Cerebellar nuclear complex (tissue), 1 donor: ENCODE measurements around the gene TSPAN5.

Source experiments
- DNase-seq, 2 experiments: peaks; one replicate each; lab custom pipeline; 2025; lab: John Stamatoyannopoulos, UW

The TSPAN5 gene

DNA sequence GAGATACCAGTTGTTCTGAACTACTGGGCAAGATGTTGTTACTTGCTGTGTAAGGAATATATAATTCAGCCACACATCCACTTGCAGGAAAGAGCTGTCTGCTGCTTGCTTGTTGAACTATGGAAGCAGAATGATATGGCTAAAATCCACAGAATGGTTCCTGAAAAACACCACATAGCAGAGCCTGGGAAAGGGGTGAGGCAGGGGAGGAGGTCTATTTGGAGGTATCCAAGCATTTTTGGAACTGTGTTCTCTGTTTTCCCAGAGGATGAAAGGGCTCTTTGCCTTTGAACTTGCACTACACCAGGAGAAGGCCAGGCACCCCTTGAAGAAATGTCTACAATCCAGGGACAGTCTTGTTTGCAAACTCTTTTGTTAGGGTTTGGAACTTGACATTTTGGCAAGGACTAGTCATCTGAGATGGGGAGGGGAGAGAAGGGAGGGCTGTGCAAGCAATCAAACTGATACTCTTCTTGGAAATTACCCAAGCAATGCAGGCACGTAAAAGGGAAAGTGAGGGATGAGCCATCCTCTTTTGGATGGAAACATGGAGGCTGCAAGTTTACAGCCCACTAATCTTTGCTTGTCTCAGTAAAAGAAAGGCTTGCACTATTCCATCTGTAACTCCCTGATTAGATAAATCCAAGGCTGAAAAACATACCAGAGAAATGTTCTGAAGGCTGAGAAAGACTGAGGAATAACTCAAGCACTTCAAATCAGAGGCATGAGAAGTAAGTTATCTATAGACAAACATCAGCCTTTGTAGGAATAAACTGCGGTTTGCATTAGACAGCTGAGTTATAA lies 141.0 kb downstream of the TSPAN5 start:
- DNase-seq: no peak

DNA sequence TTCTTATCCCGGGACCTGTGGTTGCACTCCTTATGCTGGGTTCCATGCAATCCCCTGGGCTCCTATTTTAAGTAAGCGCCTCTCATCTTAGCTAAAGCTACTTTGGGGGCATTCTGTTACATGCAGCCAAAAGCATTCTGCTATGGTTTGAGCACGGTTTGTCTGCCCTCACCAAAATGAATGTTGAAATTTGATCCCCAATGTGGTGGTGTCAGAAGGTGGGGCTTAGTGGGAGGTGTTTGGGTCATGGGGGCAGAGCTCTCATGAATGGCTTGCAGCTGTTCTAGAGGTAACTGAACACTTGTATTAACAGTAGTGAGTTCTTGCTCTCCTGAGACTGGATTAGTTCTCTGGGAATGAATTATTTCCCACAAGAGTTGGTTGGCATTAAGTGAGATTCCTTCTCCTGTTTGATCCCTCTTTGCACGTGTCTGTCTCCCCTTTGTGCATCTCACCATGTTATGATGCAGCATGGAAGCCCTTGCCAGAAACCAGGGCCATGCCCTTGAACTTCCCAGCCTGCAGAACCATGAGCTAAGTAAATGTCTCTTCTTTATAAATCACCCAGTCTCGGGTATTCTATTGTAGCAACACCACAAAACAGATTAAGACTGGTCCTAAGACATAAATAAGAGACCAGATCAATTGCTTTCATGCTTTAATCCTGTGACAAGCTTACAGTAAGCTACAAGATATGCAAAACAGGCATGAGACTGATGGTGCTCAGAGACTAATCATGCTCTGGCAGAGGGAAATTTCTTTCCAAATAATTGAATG lies 141.8 kb downstream of the TSPAN5 start:
- DNase-seq: no peak

DNA sequence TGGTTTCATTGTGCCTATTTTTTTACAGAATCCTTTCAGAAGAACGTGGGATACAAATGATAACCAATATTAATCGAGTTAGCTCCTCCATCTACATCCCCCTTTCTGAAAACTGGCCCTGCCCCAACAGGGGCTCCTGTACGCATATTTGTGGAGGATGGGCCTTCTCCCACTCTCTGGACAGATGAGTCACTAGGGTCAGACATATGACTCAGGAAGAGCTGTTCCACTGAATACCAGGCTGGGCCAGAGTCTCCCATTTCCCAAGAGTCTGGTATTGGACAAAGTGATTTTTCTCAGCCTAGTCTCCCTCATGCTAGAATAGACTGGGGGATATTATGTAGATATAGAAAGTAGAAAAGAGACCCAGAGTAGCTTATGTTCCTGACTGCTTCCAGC lies 142.4 kb downstream of the TSPAN5 start:
- DNase-seq: no peak

DNA sequence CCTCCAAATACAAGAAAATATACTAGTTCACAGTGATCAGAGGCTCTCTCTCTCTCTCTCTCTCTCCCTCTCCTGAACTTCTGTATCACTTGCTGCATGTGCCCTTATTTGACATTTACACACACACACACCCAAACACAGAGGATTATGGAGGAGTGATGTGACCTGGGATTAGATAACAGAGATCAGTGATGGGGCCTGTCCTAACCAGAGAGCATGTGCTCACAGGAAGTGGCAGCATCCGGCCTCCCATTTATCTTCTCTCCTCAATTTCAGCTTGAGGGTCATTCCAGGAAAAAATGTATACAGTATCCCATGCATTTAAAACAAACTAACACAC lies 143.0 kb downstream of the TSPAN5 start:
- DNase-seq: no peak

DNA sequence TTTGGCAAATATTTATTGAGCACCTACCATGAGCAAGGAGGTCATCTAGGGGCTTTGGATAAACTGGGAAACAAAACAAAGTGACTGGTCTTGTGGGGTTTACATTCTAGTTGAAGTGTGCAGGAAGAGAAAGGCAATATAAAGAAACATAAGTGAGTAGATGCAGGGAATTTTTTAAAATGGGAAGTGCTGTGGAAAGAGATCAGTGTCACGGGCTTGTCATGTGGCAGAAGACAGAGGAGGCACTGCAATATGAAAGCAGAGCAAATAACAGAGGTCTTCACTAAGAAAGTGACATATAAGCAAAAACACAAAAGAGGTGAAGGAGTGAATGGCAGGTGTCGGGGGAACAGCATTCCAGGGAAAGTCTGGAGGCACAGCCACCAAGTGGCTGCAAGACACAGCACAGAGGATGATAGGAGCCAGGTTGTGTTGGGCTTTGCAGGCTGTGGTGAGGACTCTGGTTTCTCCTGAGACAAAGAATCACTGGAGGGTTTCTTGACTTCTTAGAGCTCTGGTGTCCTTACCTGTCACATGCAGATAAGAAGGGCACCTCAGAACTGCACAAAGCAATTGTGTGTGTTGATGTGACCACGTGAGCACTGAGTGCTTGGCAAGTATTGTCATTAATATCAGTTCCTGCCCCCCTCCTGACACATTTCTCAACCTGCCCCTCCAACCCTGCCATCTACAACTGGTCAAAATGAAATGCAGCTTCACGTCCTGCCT lies 143.5 kb downstream of the TSPAN5 start:
- DNase-seq: no peak

DNA sequence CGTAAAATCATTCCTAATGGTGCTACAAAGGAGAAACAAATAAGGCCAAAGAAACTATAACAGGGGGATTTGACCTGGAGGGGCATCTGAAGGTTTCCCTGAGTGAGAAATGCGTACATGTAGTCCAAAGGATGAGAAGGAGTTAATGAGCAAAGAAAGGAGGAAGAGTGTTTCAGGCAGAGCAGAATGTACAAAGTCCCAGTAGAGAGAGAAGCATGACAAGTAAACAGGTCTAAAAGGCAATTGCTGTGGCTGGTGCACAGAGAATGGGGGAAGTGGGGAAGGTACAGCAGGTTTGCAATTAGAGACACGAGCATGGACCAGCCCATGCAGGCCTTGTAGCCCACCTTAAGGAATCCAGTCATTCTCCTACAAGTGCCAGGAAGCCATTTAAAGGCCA lies 145.5 kb downstream of the TSPAN5 start:
- no peak for DNase-seq

DNA sequence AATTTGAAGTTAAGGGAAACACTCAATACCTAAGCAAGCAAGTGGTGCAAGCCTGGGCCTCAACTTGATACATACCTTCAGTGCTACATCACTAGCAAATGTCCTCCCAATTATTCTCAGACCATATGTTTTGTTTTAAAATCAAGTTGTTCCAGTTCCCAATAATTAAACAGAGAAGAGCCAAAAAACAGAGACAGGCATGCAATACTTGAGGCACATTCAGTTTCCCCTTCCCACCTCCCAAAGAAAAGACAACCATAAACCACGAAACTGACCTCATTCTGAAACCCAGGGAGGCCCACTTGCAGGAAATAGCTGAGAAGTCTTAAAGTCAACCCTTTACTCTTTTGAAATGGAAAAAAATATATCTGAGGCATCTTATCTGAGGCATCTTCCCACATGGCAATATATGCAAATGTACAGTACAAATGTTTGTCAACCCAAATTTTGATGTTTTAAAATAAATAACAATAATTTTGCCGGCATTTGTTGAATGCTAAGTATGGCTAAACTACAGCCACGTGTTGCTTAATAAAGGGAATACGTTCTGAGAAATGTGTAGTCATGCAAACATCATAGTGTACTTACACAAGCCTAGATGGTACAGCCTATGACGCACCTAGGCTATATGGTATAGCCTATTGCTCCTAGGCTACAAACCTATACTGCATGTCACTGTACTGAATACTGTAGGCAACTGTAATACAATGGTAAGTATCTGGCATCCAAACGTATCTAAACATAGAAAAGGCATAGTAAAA lies 147.5 kb downstream of the TSPAN5 start:
- DNase-seq: no peak

DNA sequence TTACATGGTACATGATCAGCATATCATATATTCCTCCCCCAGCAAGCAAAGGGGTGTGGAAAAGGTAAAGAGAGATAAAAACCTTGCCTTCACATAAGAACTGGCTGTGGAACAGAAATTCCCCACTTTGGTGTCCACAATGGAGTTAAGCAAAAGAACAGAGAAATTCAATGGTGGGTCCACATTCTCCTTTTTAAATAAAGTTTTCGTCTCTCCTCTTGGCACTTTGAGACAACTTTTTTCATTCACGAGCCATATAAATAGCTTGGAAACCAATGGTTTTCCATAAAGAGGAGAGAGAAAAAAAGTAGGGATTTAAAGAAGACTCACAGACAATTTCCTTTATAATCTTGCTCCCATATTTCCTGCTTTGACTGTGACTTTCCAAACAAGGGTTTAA lies 148.1 kb downstream of the TSPAN5 start:
- no peak for DNase-seq

DNA sequence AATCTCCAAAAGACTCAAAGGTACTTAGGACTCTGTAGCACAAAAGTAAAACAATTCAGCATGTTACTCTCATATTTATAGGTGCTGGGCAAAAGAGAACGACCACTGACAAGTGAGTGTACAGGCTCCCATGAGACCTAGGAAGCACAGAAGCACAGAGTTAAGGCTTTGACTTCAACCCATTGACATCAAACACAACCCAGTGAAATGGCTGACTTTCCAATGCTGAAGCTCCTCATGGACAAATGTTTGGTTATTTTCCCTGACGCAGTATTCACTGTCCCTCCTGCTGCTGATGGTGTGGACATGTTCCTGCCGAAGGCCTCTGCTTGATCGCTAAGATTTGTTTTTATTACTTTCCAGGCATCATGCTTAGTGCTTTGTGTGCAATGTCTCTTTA lies 148.7 kb downstream of the TSPAN5 start:
- DNase-seq: no peak

DNA sequence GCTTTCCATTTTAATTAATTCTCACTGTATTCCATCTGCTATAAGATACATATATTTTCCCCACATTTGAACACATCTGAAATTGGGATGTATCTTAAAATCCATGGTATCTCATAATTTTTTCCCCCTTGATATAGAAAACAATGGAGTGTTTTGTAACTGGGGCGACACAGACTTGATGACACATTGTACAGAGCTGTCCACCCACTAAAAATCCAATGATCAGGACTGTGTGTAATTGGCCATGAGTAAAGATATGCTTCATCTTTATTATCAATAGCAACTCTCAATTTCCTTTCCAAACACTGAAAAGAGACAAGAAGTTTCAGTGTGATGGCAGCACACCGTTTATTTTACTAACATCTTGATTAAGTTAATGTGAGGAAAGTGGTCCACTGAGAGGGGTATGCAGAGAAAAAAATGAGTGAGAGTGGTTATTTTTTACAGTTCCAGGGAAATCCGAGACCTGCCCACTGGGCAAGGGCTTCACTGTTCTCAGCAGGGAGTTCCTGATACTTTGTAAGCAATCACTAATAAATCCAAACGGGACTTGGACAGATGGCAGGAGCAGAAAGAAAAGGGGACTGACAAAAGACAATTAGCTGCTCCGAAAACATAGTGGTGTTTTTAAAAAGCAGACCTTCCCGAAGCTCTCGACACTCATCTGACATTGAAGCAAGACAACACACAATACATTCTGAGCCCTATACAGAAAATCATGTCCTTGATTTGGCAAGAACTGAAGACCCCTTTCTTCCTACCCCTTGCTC lies 149.4 kb downstream of the TSPAN5 start:
- no peak for DNase-seq

DNA sequence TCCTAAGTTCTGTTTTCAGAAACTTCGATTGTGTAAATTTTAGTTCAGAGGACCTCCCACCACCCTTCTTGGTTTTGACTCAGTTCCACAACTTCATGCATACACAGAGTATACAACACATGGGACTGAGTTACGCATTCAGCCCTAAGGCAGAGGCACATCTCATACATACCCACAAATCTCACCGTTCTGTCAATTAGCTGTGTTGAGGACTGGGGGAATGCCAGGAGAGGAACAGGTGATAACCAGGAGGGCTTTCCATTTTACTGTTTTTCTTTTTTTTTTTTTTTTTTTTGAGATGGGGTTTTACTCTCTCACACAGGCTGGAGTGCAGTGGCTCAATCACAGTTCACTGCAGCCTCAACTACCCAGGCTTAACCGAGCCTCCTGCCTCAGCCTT lies 150.2 kb downstream of the TSPAN5 start:
- no peak for DNase-seq

DNA sequence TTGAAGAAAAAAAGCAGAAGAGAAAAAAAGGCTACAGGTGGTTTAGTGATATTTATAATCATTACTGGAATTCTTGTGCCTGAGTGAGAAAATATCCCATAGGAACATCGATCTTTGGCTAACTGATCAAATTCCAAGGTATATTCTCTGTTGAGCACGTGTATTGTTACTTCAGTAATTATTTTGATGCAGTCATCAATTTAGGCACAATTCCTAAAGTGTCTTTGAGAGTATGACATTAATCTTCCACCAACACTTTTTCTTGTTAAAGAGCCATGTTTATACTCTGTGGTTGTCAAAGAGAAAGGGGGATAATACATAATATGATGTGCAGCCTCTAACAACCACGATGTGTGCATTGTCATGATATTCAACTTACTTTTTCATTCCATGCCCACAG lies 151.1 kb downstream of the TSPAN5 start:
- no peak for DNase-seq

DNA sequence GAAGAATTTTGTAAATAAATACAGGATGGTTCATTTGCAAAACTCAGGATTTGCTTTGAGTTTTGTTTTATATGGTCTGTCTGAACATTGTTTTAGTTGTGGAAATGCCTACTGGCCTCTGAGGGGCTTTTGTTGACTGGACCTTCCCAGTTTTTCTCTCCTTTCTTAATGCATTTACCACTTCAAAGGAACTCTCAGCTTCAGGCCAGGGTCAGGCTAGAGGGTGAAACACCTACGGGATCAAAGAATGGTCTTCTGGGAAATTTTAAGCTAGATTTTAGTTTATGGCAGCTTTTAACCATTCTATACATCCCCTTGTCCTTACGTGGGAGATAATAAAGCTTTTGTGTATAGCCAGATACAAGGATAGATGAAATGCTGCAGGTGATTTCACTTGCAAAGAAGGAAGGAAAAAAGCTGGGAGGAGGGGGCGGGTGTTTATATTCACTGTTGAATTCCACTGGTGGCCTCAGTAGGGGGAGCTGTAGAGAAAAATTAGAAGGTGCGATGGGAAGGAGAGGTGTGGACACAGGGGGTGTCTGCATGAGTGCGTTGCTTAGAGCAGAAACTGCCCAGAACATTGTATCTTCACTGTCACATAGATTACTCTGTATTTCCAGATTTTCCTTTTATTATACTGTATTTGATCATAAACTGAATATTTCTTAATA lies 151.8 kb downstream of the TSPAN5 start:
- no peak for DNase-seq

DNA sequence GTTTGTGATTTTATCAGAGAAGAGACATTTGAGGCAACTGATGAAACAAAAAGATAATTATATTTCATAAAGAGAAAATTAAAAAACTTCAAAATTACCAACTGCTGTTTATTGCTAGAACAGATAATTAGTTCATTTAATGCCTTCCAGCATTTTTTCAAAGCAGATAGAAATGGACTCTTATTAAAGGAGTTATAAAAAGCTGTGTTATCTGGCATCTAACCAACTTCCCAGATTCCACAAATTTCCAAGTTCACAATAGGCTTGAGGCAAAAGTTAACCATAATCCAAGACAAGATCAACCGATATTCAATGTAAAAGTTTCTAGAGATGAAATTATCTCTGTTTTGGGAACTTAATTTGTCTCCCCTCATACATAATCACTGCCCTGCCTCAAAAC lies 152.4 kb downstream of the TSPAN5 start:
- DNase-seq: no peak

DNA sequence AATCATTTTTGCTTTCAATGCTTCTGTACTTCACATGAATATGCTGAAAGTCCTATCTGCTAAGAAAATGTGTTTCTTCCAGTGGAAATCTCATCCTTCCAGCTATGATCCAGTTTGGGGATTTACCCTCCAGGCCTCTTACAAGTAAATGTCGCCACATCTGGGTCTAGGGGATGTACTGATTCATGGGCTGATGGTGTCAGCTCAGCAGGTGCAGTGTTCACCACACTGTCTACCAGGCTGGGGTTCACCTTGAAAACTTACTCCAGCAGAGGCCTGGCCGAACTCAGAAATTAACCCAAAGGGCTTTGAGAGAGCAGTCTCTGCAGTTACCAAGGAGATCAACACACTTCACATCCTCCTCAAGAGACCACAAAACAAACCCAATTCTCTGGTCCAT lies 154.3 kb downstream of the TSPAN5 start:
- DNase-seq: no peak

DNA sequence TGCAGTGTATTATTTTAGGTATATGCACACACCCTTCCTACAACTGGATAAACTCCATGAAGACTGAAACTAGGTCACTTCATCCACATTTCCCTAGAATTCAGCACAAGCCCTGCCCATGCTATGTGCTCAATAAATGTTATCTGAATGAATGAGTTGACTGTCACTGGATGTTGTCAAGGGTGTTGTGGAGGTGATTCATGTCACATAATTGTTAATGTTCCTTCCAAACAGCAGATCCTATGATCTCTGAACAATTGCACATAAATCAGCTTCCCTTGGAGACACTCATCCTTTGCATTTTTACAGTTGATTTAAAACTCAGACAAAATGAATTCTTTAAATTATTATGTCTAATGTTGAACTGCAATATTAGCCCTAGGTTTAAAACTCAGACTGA lies 154.7 kb downstream of the TSPAN5 start:
- DNase-seq: no peak

DNA sequence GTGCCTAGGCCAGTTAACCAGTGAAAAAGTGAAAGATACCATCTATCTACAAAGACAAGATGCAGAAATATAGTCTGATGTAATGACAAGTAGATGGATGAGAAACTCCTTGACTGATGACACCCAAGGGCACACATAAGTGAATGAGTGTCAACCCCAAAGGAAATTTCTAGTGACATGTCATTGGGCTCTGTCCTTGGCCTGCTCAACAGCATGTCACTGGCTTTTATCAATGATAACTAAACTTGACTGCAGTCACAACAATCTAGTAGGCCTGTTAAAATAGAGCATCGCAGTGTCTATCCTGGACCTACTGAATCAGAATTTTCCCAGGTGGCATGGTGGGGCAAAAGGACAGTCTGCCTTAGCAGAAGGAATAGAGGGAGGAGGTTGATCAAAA lies 155.8 kb downstream of the TSPAN5 start:
- DNase-seq: no peak

DNA sequence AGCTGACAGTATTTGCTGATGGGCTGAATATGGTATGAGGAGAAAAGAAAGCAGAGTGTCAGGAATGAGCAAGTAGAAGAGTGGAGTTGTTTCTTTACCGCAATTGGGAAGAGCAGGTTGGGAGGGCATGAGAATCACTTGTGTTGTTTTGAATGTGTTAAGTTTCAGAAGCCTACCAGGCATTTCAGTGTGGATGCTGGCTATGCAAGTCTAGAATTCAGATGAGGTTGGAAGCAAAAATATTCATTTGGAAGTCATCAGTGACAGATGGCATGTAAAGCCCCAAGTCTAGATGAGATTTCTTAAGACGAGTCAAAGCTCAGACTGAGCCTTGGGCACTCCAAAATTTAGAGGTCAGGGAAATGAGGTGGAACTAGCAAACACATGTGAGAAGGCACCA lies 156.4 kb downstream of the TSPAN5 start:
- DNase-seq: no peak

DNA sequence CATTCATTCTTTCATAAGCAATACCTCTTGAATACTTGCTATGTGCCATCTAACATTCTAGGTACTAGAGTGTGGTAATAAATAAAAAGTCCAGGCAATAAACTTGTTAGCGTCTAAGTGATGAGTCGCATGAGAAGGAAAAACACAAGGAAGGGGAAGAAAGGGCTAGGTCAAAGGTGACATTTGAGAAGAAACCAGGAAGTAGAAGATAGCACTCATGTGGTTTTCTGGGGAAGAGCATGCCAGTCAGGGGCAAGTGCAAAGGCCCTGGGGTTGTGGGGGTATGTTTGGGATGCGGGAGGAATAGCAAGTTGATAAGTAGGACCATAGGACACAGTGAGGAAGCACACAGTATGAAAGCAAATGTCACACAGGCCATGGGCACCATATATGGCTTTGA lies 157.0 kb downstream of the TSPAN5 start:
- no peak for DNase-seq

DNA sequence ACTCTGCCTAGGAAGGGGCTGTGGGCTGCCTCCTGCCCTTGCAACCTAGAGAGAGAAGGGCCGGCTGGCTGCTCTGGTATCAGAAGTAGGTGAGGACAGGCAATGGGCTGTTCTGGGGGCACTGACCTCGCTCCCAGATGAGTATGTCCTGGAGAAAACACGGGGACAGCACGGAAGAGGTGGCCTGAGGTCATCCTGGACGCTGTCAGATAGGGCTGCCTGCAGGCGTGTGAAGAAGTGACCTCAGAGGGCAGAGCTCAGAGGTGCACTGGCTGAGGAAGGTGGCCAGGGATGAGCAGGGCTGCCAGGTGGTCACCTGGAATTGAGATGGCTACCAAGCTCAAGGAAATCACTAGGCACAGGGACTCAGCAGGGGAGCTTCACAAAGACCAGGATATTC lies 159.6 kb downstream of the TSPAN5 start:
- DNase-seq: no peak
